Calu3 (cell line): ENCODE results near the gene DYNLT2. TPM values are rescaled to one million over a fixed set of nuclear protein-coding genes. Genes with fewer than 3 reads are reported as not detected.

Experiments used
- BruUV-seq: library from RNA; stranded (reverse); fragments of 400-500 nt; replicated peaks from 2 replicates; lab custom pipeline; 2021; lab: Mats Ljungman, UMichigan
- CTCF ChIA-PET: fragments of 300-600 bp; sonication (Branson Sonifier 250); formaldehyde crosslinking; loops from one replicate; lab custom pipeline; 2022; ENCODE audit warnings: antibody characterized with exemption; lab: Charles Lee
- DNase-seq: peaks from one replicate; pipeline ENCODE4 v3.0.0; 2022
- H3K27ac Mint-ChIP-seq: one replicate; pipeline ENCODE4 v1.8.0; 2022; ENCODE audit warnings: mixed read lengths; ENCODE audit not compliant: unreplicated experiment
- H3K27me3 Mint-ChIP-seq: one replicate; pipeline ENCODE4 v1.8.0; 2022; ENCODE audit warnings: mixed read lengths; ENCODE audit not compliant: unreplicated experiment
- H3K36me3 Mint-ChIP-seq: one replicate; pipeline ENCODE4 v1.8.0; 2022; ENCODE audit warnings: mild to moderate bottlenecking, moderate library complexity, mixed read lengths; ENCODE audit not compliant: insufficient read depth, unreplicated experiment
- H3K4me1 Mint-ChIP-seq: one replicate; pipeline ENCODE4 v1.8.0; 2022; ENCODE audit warnings: mild to moderate bottlenecking, low read depth, mixed read lengths; ENCODE audit not compliant: unreplicated experiment
- H3K4me3 Mint-ChIP-seq: one replicate; pipeline ENCODE4 v1.8.0; 2022; ENCODE audit warnings: mild to moderate bottlenecking, low read depth, moderate library complexity, mixed read lengths; ENCODE audit not compliant: unreplicated experiment
- H3K9me3 Mint-ChIP-seq: one replicate; pipeline ENCODE4 v1.8.0; 2022; ENCODE audit warnings: low read depth, mixed read lengths; ENCODE audit not compliant: unreplicated experiment
- intact Hi-C: fragments of 100-400 bp; cut with micrococcal nuclease; formaldehyde crosslinking; loops from one replicate; pipeline ENCODE4 v1.10.0; 2022; ENCODE audit not compliant: unreplicated experiment
- total RNA-seq: library from RNA; stranded (reverse); gene quantifications from 2 replicates; pipeline ENCODE4 v1.2.3, GENCODE V29; 2022
- TF ChIP-seq, protein P1 (sequence below): fragments of 200-600 bp; IDR thresholded peaks from one replicate; pipeline ENCODE4 v1.8.0; 2022; ENCODE audit warnings: antibody characterized with exemption; ENCODE audit not compliant: unreplicated experiment

Gene DYNLT2
- total RNA-seq, 1 experiment from 2014 or later: 3.4 TPM

DNA sequence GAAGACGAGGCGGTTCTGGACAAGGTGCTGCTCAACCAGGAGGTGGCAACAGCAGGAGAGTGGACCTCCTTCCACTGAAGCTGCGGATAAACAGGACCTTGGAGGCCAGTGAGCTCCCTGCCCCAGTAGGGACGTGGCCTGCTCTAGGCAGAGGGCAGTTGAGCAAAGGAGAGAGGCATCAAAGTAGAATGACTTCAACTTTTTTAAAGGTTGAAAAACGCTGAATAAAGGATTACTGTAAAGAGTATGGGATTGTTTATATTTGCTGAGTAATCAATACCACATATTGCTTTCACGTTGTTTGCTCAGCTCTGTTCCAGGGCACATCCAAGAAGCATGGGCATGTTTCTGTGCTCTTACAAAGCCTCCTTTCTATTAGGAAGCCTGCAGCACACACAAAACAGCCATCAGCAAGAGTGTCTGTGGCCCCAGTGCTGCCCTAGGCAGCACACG lies 48.1 kb upstream of the DYNLT2 start:
- Mint-ChIP-seq H3K4me3 (no peak overlapping the region), H3K27ac (no peak overlapping the region), H3K4me1 (peaks cover 6% of the 10 kb centered on the region), H3K27me3 (peaks cover 45% of the 10 kb centered on the region), H3K9me3 (no peaks in the 10 kb centered on the region), H3K36me3 (no peaks in the 10 kb centered on the region)
- TF ChIP-seq, protein P1, sequence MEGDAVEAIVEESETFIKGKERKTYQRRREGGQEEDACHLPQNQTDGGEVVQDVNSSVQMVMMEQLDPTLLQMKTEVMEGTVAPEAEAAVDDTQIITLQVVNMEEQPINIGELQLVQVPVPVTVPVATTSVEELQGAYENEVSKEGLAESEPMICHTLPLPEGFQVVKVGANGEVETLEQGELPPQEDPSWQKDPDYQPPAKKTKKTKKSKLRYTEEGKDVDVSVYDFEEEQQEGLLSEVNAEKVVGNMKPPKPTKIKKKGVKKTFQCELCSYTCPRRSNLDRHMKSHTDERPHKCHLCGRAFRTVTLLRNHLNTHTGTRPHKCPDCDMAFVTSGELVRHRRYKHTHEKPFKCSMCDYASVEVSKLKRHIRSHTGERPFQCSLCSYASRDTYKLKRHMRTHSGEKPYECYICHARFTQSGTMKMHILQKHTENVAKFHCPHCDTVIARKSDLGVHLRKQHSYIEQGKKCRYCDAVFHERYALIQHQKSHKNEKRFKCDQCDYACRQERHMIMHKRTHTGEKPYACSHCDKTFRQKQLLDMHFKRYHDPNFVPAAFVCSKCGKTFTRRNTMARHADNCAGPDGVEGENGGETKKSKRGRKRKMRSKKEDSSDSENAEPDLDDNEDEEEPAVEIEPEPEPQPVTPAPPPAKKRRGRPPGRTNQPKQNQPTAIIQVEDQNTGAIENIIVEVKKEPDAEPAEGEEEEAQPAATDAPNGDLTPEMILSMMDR: no peak
- BruUV-seq: no TSS peak
- CTCF ChIA-PET: no interaction called here
- DNase-seq: no peak
- intact Hi-C loops: no loop called here

DNA sequence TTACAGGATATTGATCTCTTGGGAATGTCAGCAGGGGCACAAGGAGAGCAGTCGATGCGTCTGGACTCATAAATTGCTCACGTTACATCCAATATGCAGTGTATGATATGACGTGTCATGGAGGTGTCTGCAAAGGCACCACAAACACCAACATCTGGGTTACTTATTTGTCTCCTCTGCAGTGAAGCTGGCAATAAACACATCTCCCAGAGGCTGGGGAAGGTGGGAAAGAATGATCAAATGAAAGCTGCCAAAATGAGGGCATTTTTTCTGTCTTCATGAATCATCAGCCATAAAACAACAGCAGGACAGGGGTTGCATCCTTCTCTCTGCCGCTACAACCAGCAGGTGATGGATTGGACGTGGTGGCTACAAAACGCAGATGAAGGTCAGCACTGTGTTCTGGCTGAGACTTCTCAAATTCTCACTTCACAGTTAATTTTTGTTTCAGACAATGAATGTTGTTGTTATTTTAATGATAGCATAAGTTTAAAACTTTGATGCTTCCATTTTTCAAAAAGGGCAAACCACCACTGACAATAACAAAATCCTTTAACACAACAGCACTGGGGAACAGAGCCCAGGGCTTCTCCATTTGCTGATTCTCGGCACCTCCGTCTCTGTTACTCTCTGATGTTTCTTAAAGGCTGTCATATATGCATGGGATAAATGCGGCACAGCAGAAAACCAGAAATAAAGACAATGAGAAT lies 47.5 kb upstream of the DYNLT2 start:
- TF ChIP-seq, protein P1: no peak
- H3K4me3 Mint-ChIP-seq: no peak overlapping the region
- peaks cover 6% of the 10 kb centered on the region for H3K4me1 Mint-ChIP-seq
- H3K9me3 Mint-ChIP-seq: no peaks in the 10 kb centered on the region
- no peak overlapping the region for H3K27ac Mint-ChIP-seq
- CTCF ChIA-PET: no interaction called here
- no TSS peak for BruUV-seq
- intact Hi-C loops: no loop called here
- no peaks in the 10 kb centered on the region for H3K36me3 Mint-ChIP-seq
- DNase-seq: no peak
- H3K27me3 Mint-ChIP-seq: peaks cover 45% of the 10 kb centered on the region

DNA sequence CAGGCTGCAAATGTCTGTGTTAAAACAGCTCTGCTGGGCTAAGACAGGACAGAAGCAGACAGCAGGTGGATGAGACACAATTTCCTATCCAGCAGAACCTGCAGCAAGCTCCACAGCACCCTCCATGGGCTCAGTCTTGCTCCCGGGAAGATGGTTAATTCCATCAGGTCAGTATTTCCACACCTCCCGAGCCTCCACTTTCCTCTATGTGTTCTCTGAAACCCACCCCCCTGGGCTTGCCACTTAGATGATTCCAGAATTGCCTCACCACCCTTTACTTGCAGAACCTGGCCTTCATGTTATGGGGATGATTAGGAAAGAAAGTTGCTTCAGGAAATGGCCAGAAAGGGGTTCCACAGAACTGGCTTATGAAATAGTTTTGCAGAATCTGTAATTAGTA lies 43.8 kb upstream of the DYNLT2 start:
- no peak for DNase-seq
- no TSS peak for BruUV-seq
- no peaks in the 10 kb centered on the region for H3K9me3 Mint-ChIP-seq
- H3K4me3 Mint-ChIP-seq: no peak overlapping the region
- H3K36me3 Mint-ChIP-seq: peaks cover 5% of the 10 kb centered on the region
- H3K4me1 Mint-ChIP-seq: no peaks in the 10 kb centered on the region
- CTCF ChIA-PET: no interaction called here
- TF ChIP-seq, protein P1: no peak
- intact Hi-C loops: no loop called here
- H3K27ac Mint-ChIP-seq: no peak overlapping the region
- H3K27me3 Mint-ChIP-seq: peaks cover 66% of the 10 kb centered on the region

DNA sequence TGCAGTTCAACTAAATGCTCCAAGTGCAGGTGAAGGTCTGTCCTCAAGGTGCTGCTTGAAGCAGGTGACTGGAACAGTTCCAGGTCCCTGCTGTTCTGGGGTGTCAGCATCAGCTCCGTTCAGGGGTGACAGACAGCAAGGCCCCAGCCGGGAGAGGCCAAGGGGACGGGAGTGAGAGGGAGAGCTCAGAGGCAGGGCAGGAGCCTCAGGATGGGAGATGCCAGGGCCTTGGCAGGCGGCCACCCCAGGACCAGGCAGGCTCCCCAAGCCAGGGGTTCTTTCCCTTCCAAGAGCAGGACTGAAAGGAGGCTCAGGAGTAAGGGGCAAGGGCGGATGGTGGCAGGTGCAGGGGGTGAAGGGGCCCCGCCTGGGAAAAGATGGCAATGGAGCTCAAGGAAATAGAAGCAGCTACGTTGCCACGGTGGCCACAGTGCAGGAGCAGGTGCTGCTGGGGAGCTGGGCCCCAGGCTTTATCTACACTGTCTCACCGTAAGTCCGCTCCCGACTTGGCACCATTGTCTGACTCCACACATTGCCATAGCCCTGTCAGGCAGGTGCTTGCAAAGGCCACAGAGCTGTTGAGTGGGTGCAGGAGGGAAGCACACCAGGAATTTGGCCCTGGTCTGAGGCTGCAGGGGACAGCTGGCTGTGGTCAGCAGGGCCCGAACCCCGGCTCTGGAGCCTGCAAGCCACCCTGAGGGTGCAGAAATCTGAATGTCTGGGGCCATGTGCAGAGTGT lies 43.1 kb upstream of the DYNLT2 start:
- no TSS peak for BruUV-seq
- Mint-ChIP-seq H3K27me3 (peaks cover 66% of the 10 kb centered on the region), H3K4me3 (no peak overlapping the region), H3K36me3 (peaks cover 5% of the 10 kb centered on the region), H3K9me3 (no peaks in the 10 kb centered on the region), H3K27ac (no peak overlapping the region), H3K4me1 (no peaks in the 10 kb centered on the region)
- intact Hi-C loops: no loop called here
- CTCF ChIA-PET: no interaction called here
- TF ChIP-seq, protein P1: no peak
- DNase-seq: no peak
